Neural cell (in vitro differentiated cells): Measurements from ENCODE around the gene YY1.

ENCODE experiments used
- EZH2 ChIP-seq: fragments of 200-600, 300-800 bp; shearing (Covaris generic), sonication (generic); IDR thresholded peaks from 2 replicates; pipeline ENCODE4 v1.6.1; 2014; ENCODE audit warnings: antibody characterized with exemption, low read length, borderline replicate concordance, mild to moderate bottlenecking; ENCODE audit not compliant: insufficient read depth, poor library complexity, severe bottlenecking
- POLR2AphosphoS5 ChIP-seq: IDR thresholded peaks from 2 replicates; pipeline ENCODE4 v1.6.1; 2012
- TAF1 ChIP-seq: IDR thresholded peaks from 2 replicates; pipeline ENCODE4 v1.6.1; 2012; ENCODE audit warnings: low read depth
- TF ChIP-seq, protein P1 (sequence below): fragments of 450-650 bp; IDR thresholded peaks from 2 replicates; pipeline ENCODE4 v1.5.1; 2014; ENCODE audit warnings: antibody characterized with exemption, mild to moderate bottlenecking, moderate library complexity; ENCODE audit not compliant: poor library complexity, severe bottlenecking
- TF ChIP-seq, protein P2 (sequence below): IDR thresholded peaks from 2 replicates; pipeline ENCODE4 v1.6.1; 2012; ENCODE audit warnings: borderline replicate concordance

DNA sequence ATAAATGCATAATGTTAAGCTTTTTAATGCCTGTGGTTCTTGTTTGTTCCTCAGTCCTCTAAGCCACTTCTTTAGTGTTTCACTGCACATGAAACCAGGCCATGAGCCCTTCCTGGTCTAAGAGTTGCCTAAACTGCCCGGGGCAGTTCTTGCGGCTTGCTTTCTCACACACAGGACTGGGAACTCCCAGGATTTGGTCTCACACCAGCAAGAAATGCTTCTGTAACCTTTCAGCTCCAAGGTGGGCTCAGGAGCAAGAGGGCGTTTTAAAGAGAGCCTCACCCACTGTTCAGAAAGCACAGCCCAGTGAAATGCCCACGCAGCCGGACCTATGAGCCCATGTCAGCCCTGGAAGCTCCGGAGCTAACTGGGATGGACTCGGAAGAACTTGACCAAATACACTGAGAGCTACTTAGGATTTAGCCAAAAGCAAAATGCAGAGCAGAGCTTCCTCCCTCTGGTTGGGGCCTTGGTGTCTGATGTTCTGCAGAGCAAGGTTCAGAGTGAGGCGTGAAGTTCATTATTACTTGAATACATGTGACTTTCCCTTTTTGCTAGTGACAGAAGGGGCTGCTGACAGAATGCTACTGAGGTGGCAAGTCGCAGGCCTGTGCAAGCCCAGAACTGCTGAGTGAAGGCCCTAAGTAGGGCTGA lies 43.9 kb downstream of the YY1 start:
- TF ChIP-seq, protein P1, sequence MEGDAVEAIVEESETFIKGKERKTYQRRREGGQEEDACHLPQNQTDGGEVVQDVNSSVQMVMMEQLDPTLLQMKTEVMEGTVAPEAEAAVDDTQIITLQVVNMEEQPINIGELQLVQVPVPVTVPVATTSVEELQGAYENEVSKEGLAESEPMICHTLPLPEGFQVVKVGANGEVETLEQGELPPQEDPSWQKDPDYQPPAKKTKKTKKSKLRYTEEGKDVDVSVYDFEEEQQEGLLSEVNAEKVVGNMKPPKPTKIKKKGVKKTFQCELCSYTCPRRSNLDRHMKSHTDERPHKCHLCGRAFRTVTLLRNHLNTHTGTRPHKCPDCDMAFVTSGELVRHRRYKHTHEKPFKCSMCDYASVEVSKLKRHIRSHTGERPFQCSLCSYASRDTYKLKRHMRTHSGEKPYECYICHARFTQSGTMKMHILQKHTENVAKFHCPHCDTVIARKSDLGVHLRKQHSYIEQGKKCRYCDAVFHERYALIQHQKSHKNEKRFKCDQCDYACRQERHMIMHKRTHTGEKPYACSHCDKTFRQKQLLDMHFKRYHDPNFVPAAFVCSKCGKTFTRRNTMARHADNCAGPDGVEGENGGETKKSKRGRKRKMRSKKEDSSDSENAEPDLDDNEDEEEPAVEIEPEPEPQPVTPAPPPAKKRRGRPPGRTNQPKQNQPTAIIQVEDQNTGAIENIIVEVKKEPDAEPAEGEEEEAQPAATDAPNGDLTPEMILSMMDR = no peak
- TF ChIP-seq EZH2 (no peak), TAF1 (no peak), POLR2AphosphoS5 (no peak)
- TF ChIP-seq, protein P2, sequence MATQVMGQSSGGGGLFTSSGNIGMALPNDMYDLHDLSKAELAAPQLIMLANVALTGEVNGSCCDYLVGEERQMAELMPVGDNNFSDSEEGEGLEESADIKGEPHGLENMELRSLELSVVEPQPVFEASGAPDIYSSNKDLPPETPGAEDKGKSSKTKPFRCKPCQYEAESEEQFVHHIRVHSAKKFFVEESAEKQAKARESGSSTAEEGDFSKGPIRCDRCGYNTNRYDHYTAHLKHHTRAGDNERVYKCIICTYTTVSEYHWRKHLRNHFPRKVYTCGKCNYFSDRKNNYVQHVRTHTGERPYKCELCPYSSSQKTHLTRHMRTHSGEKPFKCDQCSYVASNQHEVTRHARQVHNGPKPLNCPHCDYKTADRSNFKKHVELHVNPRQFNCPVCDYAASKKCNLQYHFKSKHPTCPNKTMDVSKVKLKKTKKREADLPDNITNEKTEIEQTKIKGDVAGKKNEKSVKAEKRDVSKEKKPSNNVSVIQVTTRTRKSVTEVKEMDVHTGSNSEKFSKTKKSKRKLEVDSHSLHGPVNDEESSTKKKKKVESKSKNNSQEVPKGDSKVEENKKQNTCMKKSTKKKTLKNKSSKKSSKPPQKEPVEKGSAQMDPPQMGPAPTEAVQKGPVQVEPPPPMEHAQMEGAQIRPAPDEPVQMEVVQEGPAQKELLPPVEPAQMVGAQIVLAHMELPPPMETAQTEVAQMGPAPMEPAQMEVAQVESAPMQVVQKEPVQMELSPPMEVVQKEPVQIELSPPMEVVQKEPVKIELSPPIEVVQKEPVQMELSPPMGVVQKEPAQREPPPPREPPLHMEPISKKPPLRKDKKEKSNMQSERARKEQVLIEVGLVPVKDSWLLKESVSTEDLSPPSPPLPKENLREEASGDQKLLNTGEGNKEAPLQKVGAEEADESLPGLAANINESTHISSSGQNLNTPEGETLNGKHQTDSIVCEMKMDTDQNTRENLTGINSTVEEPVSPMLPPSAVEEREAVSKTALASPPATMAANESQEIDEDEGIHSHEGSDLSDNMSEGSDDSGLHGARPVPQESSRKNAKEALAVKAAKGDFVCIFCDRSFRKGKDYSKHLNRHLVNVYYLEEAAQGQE = no peak
